Measurements from ENCODE around the gene RAB40C.

RAB40C gene

GRCh38 chr16:572865-573650, 16.8 kb upstream of the RAB40C start:
- H3K27ac Mint-ChIP-seq (ENCODE audit: low read depth), result no peak overlapping the region
- ATAC-seq (replicated peaks; ENCODE audit: extremely low read depth, poor library complexity, severe bottlenecking), result no peak
- H3K27me3 Mint-ChIP-seq, result no peaks in the 10 kb centered on the region
- H3K9me3 Mint-ChIP-seq, result no peaks in the 10 kb centered on the region
- peaks cover 26% of the 10 kb centered on the region for H3K4me1 Mint-ChIP-seq
- H3K36me3 Mint-ChIP-seq (ENCODE audit: insufficient read depth), result peaks cover 15% of the 10 kb centered on the region
- no peak overlapping the region for H3K4me3 Mint-ChIP-seq
- DNase-seq (ENCODE audit: low spot score in 2 of 2), result no peak

GRCh38 chr16:574021-574760, 15.7 kb upstream of the RAB40C start:
- DNase-seq (ENCODE audit: low spot score in 2 of 2) (no peak), ATAC-seq (replicated peaks; ENCODE audit: extremely low read depth, poor library complexity, severe bottlenecking) (no peak)
- peaks cover 12% of the 10 kb centered on the region for H3K36me3 Mint-ChIP-seq (ENCODE audit: insufficient read depth)
- H3K9me3 Mint-ChIP-seq, result no peaks in the 10 kb centered on the region
- H3K27me3 Mint-ChIP-seq, result no peaks in the 10 kb centered on the region
- H3K27ac Mint-ChIP-seq (ENCODE audit: low read depth), result no peak overlapping the region
- H3K4me3 Mint-ChIP-seq, result no peak overlapping the region
- peaks cover 21% of the 10 kb centered on the region for H3K4me1 Mint-ChIP-seq

- Mint-ChIP-seq H3K27me3 (no peaks in the 10 kb centered on the region), H3K4me3 (no peak overlapping the region), H3K27ac (ENCODE audit: low read depth) (no peak overlapping the region), H3K9me3 (no peaks in the 10 kb centered on the region), H3K4me1 (peaks cover 16% of the 10 kb centered on the region), H3K36me3 (ENCODE audit: insufficient read depth) (peaks cover 12% of the 10 kb centered on the region)
- no peak for ATAC-seq (replicated peaks; ENCODE audit: extremely low read depth, poor library complexity, severe bottlenecking)
- no peak for DNase-seq (ENCODE audit: low spot score in 2 of 2)
These were observed 14.3 kb upstream of the RAB40C start for GRCh38 chr16:575354-576196.

GRCh38 chr16:576197-576822, 13.6 kb upstream of the RAB40C start:
- H3K27ac Mint-ChIP-seq (ENCODE audit: low read depth), result no peak overlapping the region
- H3K4me1 Mint-ChIP-seq, result peaks cover 9% of the 10 kb centered on the region
- H3K4me3 Mint-ChIP-seq, result no peak overlapping the region
- H3K27me3 Mint-ChIP-seq, result no peaks in the 10 kb centered on the region
- DNase-seq (ENCODE audit: low spot score in 2 of 2), result no peak
- peaks cover 5% of the 10 kb centered on the region for H3K36me3 Mint-ChIP-seq (ENCODE audit: insufficient read depth)
- H3K9me3 Mint-ChIP-seq, result no peaks in the 10 kb centered on the region
- no peak for ATAC-seq (replicated peaks; ENCODE audit: extremely low read depth, poor library complexity, severe bottlenecking)

GRCh38 chr16:576823-577201, 13.1 kb upstream of the RAB40C start:
- ATAC-seq (replicated peaks; ENCODE audit: extremely low read depth, poor library complexity, severe bottlenecking), result no peak
- H3K27ac Mint-ChIP-seq (ENCODE audit: low read depth), result no peak overlapping the region

GRCh38 chr16:577796-578195, 12.1 kb upstream of the RAB40C start:
- Mint-ChIP-seq H3K9me3 (no peaks in the 10 kb centered on the region), H3K36me3 (ENCODE audit: insufficient read depth) (no peaks in the 10 kb centered on the region), H3K4me1 (no peaks in the 10 kb centered on the region), H3K27ac (ENCODE audit: low read depth) (no peak overlapping the region), H3K4me3 (no peak overlapping the region), H3K27me3 (no peaks in the 10 kb centered on the region)
- no peak for DNase-seq (ENCODE audit: low spot score in 2 of 2)
- ATAC-seq (replicated peaks; ENCODE audit: extremely low read depth, poor library complexity, severe bottlenecking), result no peak

More at GRCh38 chr16:576823-577201, 13.1 kb upstream of the RAB40C start:
- H3K4me1 Mint-ChIP-seq, result peaks cover 4% of the 10 kb centered on the region
- no peak for DNase-seq (ENCODE audit: low spot score in 2 of 2)
- no peaks in the 10 kb centered on the region for H3K27me3 Mint-ChIP-seq
- peaks cover 2% of the 10 kb centered on the region for H3K36me3 Mint-ChIP-seq (ENCODE audit: insufficient read depth)
- H3K9me3 Mint-ChIP-seq, result no peaks in the 10 kb centered on the region
- no peak overlapping the region for H3K4me3 Mint-ChIP-seq

- Mint-ChIP-seq H3K27me3 (no peaks in the 10 kb centered on the region), H3K4me1 (no peaks in the 10 kb centered on the region), H3K36me3 (ENCODE audit: insufficient read depth) (no peaks in the 10 kb centered on the region), H3K9me3 (no peaks in the 10 kb centered on the region), H3K4me3 (no peak overlapping the region), H3K27ac (ENCODE audit: low read depth) (no peak overlapping the region)
- ATAC-seq (replicated peaks; ENCODE audit: extremely low read depth, poor library complexity, severe bottlenecking) (no peak), DNase-seq (ENCODE audit: low spot score in 2 of 2) (no peak)
These were observed 11.5 kb upstream of the RAB40C start for GRCh38 chr16:578232-578869.

- H3K9me3 Mint-ChIP-seq, result no peaks in the 10 kb centered on the region
- DNase-seq (ENCODE audit: low spot score in 2 of 2) (peak in 1 of 2 donors; percentile 47), ATAC-seq (replicated peaks; ENCODE audit: extremely low read depth, poor library complexity, severe bottlenecking) (peak; percentile 86)
- H3K4me3 Mint-ChIP-seq, result no peak overlapping the region
- no peak overlapping the region for H3K27ac Mint-ChIP-seq (ENCODE audit: low read depth)
- no peaks in the 10 kb centered on the region for H3K36me3 Mint-ChIP-seq (ENCODE audit: insufficient read depth)
- no peaks in the 10 kb centered on the region for H3K27me3 Mint-ChIP-seq
- H3K4me1 Mint-ChIP-seq, result no peaks in the 10 kb centered on the region
These were observed 10.9 kb upstream of the RAB40C start for GRCh38 chr16:578870-579405.

- DNase-seq (ENCODE audit: low spot score in 2 of 2) (no peak), ATAC-seq (replicated peaks; ENCODE audit: extremely low read depth, poor library complexity, severe bottlenecking) (no peak)
- no peak overlapping the region for H3K4me3 Mint-ChIP-seq
- no peaks in the 10 kb centered on the region for H3K27me3 Mint-ChIP-seq
- no peaks in the 10 kb centered on the region for H3K9me3 Mint-ChIP-seq
- H3K27ac Mint-ChIP-seq (ENCODE audit: low read depth), result no peak overlapping the region
- no peaks in the 10 kb centered on the region for H3K4me1 Mint-ChIP-seq
- H3K36me3 Mint-ChIP-seq (ENCODE audit: insufficient read depth), result no peaks in the 10 kb centered on the region
These were observed 9.5 kb upstream of the RAB40C start for GRCh38 chr16:580141-580945.

- DNase-seq (ENCODE audit: low spot score in 2 of 2), result no peak
- Mint-ChIP-seq H3K4me1 (no peaks in the 10 kb centered on the region), H3K4me3 (no peak overlapping the region), H3K27me3 (no peaks in the 10 kb centered on the region), H3K27ac (ENCODE audit: low read depth) (no peak overlapping the region), H3K36me3 (ENCODE audit: insufficient read depth) (no peaks in the 10 kb centered on the region), H3K9me3 (no peaks in the 10 kb centered on the region)
- no peak for ATAC-seq (replicated peaks; ENCODE audit: extremely low read depth, poor library complexity, severe bottlenecking)
These were observed 8.8 kb upstream of the RAB40C start for GRCh38 chr16:580946-581498.

GRCh38 chr16:582218-582613, 7.7 kb upstream of the RAB40C start:
- Mint-ChIP-seq H3K4me1 (no peaks in the 10 kb centered on the region), H3K27ac (ENCODE audit: low read depth) (no peak overlapping the region), H3K27me3 (no peaks in the 10 kb centered on the region), H3K4me3 (no peak overlapping the region), H3K36me3 (ENCODE audit: insufficient read depth) (no peaks in the 10 kb centered on the region), H3K9me3 (no peaks in the 10 kb centered on the region)
- ATAC-seq (replicated peaks; ENCODE audit: extremely low read depth, poor library complexity, severe bottlenecking), result no peak
- no peak for DNase-seq (ENCODE audit: low spot score in 2 of 2)
